Measurements from ENCODE around the gene GCGR.

- TF ChIP-seq SUZ12 (IDR thresholded peaks at IDR 0.05) (no peak), SP1 (IDR thresholded peaks at IDR 0.05) (no peak), ELF4 (IDR thresholded peaks at IDR 0.05) (no peak), BHLHE40 (IDR thresholded peaks at IDR 0.05; ENCODE audit: borderline replicate concordance) (no peak), CTBP1 (IDR thresholded peaks at IDR 0.05; ENCODE audit: borderline replicate concordance) (no peak), TARDBP (IDR thresholded peaks at IDR 0.05) (no peak)
Observed at GRCh38 chr17:81863123-81863675, 59.2 kb downstream of the GCGR start.
